Panc1 (cell line): Measurements from ENCODE around the gene RUVBL1.
A peak's percentile ranks its signal among the peaks of the same experiment; 100 is the strongest.

Experiments used
- POLR2AphosphoS5 ChIP-seq: IDR thresholded peaks from 2 replicates; pipeline ENCODE4 v1.6.1; 2012; ENCODE audit warnings: mild to moderate bottlenecking, low read depth, low read length, moderate library complexity
- SIN3A ChIP-seq: IDR thresholded peaks from 2 replicates; pipeline ENCODE4 v1.6.1; 2012; ENCODE audit warnings: low read depth, mild to moderate bottlenecking, low read length, moderate library complexity, borderline replicate concordance; ENCODE audit not compliant: insufficient read depth
- TCF7L2 ChIP-seq: IDR thresholded peaks from 2 replicates; pipeline ENCODE4 v1.6.1; 2011; ENCODE audit warnings: mild to moderate bottlenecking, low read depth, low read length, inconsistent platforms
- TF ChIP-seq, protein P1 (sequence below): fragments of 450-650 bp; IDR thresholded peaks from 2 replicates; pipeline ENCODE4 v1.5.1; 2017; ENCODE audit warnings: mild to moderate bottlenecking
- TF ChIP-seq, protein P2 (sequence below), 2 experiments: IDR thresholded peaks; 2 replicates each; pipeline ENCODE4 v1.6.1; 2011 to 2012; ENCODE audit warnings: low read depth in 2 of 2, control low read depth in 1 of 2, low read length in 1 of 2, mild to moderate bottlenecking in 1 of 2, moderate library complexity in 1 of 2; ENCODE audit not compliant: insufficient read depth in 1 of 2

DNA sequence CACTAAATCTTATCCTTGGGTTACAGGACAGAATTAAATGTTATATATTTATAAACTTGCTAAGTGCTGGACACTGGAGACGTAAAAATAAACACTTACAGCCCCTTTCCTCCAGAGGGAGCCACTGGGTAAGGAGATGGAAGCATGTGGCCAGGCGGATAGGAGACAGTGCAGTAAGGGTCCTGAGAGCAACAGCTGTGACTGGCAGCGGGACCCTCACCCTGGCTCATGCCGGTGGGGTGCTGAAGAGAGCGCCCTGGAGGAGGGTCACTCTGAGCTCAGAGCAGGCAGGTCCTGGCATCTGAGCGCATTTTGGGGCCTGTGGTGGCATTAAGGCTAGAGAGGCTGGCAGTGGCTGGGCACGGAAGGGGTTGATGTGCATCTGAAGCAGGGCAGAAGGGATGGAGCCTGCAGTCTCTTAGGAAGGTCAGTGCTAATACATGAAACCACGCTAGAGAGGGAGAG is 55.4 kb downstream of the RUVBL1 start:
- TF ChIP-seq, protein P1, sequence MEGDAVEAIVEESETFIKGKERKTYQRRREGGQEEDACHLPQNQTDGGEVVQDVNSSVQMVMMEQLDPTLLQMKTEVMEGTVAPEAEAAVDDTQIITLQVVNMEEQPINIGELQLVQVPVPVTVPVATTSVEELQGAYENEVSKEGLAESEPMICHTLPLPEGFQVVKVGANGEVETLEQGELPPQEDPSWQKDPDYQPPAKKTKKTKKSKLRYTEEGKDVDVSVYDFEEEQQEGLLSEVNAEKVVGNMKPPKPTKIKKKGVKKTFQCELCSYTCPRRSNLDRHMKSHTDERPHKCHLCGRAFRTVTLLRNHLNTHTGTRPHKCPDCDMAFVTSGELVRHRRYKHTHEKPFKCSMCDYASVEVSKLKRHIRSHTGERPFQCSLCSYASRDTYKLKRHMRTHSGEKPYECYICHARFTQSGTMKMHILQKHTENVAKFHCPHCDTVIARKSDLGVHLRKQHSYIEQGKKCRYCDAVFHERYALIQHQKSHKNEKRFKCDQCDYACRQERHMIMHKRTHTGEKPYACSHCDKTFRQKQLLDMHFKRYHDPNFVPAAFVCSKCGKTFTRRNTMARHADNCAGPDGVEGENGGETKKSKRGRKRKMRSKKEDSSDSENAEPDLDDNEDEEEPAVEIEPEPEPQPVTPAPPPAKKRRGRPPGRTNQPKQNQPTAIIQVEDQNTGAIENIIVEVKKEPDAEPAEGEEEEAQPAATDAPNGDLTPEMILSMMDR: peak; percentile 89
- TF ChIP-seq TCF7L2 (no peak), POLR2AphosphoS5 (no peak), SIN3A (no peak)
- TF ChIP-seq, protein P2, sequence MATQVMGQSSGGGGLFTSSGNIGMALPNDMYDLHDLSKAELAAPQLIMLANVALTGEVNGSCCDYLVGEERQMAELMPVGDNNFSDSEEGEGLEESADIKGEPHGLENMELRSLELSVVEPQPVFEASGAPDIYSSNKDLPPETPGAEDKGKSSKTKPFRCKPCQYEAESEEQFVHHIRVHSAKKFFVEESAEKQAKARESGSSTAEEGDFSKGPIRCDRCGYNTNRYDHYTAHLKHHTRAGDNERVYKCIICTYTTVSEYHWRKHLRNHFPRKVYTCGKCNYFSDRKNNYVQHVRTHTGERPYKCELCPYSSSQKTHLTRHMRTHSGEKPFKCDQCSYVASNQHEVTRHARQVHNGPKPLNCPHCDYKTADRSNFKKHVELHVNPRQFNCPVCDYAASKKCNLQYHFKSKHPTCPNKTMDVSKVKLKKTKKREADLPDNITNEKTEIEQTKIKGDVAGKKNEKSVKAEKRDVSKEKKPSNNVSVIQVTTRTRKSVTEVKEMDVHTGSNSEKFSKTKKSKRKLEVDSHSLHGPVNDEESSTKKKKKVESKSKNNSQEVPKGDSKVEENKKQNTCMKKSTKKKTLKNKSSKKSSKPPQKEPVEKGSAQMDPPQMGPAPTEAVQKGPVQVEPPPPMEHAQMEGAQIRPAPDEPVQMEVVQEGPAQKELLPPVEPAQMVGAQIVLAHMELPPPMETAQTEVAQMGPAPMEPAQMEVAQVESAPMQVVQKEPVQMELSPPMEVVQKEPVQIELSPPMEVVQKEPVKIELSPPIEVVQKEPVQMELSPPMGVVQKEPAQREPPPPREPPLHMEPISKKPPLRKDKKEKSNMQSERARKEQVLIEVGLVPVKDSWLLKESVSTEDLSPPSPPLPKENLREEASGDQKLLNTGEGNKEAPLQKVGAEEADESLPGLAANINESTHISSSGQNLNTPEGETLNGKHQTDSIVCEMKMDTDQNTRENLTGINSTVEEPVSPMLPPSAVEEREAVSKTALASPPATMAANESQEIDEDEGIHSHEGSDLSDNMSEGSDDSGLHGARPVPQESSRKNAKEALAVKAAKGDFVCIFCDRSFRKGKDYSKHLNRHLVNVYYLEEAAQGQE (IDR thresholded peaks at IDR 0.05; ENCODE audit: insufficient read depth in 1 of 2, low read depth in 2 of 2, low read length in 1 of 2): no peak
